GM15510 (cell line): ENCODE results near the gene NFATC4.

ENCODE experiments used
- POLR2A ChIP-seq: IDR thresholded peaks from 3 replicates; pipeline ENCODE4 v1.6.1; 2011; ENCODE audit warnings: borderline replicate concordance; ENCODE audit not compliant: insufficient read length; ENCODE audit errors: extremely low read depth

The NFATC4 gene

DNA sequence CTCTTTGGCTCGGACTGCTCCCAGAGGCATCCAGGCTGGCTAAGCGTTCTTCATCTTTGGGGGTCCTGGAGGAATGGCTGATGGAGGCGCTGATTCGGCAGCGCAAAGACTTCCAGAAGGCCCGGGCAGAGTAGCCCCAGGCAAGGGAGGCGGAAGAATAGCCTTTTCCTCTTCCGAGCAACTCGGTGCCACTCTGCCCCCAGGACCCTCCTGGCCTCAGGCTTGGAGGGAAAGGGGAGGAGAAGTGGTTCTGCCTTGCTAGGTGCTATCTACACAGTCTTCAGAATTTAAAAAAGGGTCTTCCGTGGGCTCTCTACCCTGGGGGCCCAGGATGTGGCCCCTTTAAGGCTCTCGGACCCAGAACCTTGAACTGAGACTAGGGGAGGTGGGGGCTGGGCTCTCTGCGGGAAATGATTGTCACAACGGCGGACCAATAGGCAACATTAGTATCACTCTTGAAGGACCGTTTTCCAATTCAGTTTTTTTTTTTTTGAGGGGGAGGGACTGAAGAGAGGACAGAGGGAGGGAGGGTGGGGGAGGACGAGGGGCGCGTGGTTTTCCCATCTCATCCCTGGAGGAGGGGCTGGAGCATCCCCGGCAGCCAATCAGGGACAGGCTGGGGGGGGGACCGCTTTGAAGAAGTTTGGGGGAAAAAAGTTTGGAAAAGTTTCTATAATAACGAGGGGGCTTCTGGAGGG lies at the start of gene NFATC4:
TSS of gene NFATC4 (plus strand) at position 671 of the 698 bp plus-strand sequence. CDS start 157 bp downstream, outside the sequence.
- no peak for TF ChIP-seq POLR2A

GRCh38 chr14:24321212-24321975 lies 46.6 kb upstream of the NFATC4 start:
- TF ChIP-seq POLR2A: no peak

GRCh38 chr14:24322672-24323071 lies 45.3 kb upstream of the NFATC4 start:
- no peak for TF ChIP-seq POLR2A

- TF ChIP-seq POLR2A: no peak
Measured at GRCh38 chr14:24323341-24323740, 44.6 kb upstream of the NFATC4 start.

DNA sequence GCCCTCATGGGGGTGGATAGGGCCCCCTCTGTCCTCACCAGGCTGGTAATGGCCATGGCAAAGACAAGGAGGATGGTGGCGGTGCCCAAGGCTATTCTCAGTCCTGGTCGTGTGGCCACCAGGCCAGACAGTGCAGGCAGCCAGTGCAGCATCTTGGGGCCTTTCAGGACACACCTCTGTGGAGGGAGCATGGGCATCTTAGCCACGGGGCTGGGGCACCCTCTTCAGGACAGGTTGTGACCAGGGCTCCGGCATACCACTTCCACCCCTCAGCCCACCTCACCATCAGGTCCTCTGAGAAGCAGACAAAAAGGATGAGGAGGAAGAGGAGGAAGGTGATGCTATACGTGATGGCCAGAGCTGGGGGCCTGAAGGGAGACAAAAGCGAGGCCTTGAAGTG lies 44.0 kb upstream of the NFATC4 start:
- TF ChIP-seq POLR2A: no peak

DNA sequence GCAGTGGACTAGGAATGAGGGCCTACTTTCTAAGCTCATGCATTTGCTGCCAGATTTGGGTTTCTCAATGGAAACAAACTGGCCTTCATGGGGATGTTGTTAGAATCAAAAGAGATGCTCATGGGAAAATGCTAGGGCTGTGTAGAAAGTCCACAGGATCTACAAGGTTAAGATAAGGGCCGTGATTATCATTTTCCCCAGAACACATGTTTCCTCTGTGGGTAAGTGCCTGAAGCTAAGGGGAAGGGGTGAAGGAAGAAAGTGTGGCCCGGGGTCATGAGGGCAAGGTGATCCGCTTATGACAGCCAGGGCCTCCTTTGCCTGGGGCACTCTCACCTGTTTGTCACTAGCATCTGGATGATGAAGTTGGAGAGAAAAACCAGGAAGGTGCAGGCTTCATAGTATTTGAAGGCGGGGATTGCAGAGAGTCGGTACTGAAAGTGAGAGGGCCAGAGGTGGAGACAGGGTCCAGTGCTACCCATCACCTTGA lies 42.9 kb upstream of the NFATC4 start:
- TF ChIP-seq POLR2A: no peak

- TF ChIP-seq POLR2A: no peak
Measured at GRCh38 chr14:24325963-24326362, 42.0 kb upstream of the NFATC4 start.

- no peak for TF ChIP-seq POLR2A
Measured at GRCh38 chr14:24327303-24327702, 40.7 kb upstream of the NFATC4 start.

DNA sequence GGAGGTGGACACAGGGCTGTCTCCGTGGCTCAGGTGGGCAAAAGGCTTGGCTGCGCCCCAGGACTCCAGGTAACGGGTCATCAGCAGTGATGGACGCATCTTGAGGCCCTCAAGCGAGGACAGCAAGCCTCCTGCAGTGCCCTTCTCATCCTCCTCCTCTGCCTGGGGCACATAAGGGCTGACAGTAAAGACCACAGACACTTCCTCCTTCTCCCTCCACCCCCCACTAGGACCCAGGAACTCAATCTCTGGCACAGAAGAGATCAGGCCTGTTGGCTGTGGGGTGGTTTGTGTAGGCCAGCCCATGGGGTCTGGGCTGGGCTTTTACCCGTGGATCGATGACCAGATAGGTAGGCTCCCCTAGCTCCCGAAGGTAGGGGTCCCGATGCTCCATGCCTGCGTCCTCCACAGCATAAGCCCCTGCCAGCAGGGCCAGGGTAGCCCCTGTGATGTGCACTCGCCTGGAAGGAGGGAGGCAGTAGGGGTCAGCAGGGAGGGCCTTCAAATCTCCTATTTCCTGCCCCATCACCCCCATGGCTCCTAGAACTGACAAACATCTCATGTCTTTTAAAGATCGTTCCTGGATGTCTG lies 38.8 kb upstream of the NFATC4 start:
- no peak for TF ChIP-seq POLR2A

GRCh38 chr14:24329736-24330135 lies 38.2 kb upstream of the NFATC4 start:
- no peak for TF ChIP-seq POLR2A

- no peak for TF ChIP-seq POLR2A
Measured at GRCh38 chr14:24330973-24331674, 36.9 kb upstream of the NFATC4 start.

DNA sequence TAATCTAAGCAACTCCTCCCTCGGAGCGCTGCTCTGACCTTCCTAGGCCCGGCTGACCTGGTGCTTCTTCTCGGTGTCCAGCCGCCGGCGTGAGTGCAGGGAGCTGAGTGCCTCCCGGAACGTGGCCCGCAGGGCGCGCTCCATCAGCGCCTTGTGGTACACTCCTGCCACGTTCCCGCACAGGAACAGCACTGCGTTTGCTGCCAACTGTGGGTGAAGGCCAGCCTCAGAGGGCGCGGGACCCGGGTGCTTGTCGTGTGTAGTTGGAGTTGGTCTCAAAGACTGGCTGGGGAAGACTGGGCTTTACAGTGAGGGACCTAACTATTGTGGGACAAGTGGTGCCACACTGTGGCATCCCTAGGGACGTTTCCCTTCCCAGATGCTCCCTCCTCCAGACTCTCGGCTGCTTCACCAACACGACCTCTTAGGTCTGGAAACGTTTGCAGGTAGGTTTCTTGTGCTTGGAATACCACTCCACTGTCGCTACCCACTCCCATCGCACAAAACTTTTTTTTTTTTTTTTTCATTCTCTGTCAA lies 36.2 kb upstream of the NFATC4 start:
- TF ChIP-seq POLR2A: no peak

- no peak for TF ChIP-seq POLR2A
Measured at GRCh38 chr14:24332268-24332993, 35.6 kb upstream of the NFATC4 start.
